SIG-M5 treated with dmso at 0.1 percent for 504 hours (cell line): ENCODE measurements around the gene C2CD4C.
"Not testable (repeated sequence)": the region's sequence is repeated elsewhere in the genome, so short reads cannot be mapped to it uniquely, and the experiment has no call there.

ENCODE experiments used
- DNase-seq: peaks from one replicate; lab custom pipeline; 2025; ENCODE audit not compliant: unreplicated experiment; lab: John Stamatoyannopoulos, UW

The C2CD4C gene

GRCh38 chr19:415292-415691 is 6.3 kb upstream of the C2CD4C start:
- no peak for DNase-seq

- DNase-seq: no peak
Observed at GRCh38 chr19:413756-414420, 4.9 kb upstream of the C2CD4C start.

GRCh38 chr19:412356-413355 is 3.7 kb upstream of the C2CD4C start:
- no peak for DNase-seq

GRCh38 chr19:411723-412355 is 2.9 kb upstream of the C2CD4C start:
- DNase-seq: no peak

GRCh38 chr19:411121-411722 is 2.3 kb upstream of the C2CD4C start:
- DNase-seq: not testable (repeated sequence)

- DNase-seq: no peak
Observed at GRCh38 chr19:410243-410781, 1.4 kb upstream of the C2CD4C start.

GRCh38 chr19:409516-410242 is 732 bp upstream of the C2CD4C start:
- no peak for DNase-seq

GRCh38 chr19:408441-408901 is 476 bp downstream of the C2CD4C start:
- DNase-seq: no peak

- DNase-seq: no peak
Observed at GRCh38 chr19:407511-408440, 1.2 kb downstream of the C2CD4C start.

GRCh38 chr19:406971-407510 is 1.9 kb downstream of the C2CD4C start:
- DNase-seq: no peak

- DNase-seq: no peak
Observed at GRCh38 chr19:406135-406781, 2.7 kb downstream of the C2CD4C start.

- DNase-seq: no peak
Observed at GRCh38 chr19:405121-405965, 3.6 kb downstream of the C2CD4C start.

GRCh38 chr19:403221-404027 is 5.5 kb downstream of the C2CD4C start:
- DNase-seq: no peak

- no peak for DNase-seq
Observed at GRCh38 chr19:402786-403185, 6.2 kb downstream of the C2CD4C start.

GRCh38 chr19:401866-402511 is 7.0 kb downstream of the C2CD4C start:
- no peak for DNase-seq
